ENCODE results near the gene CAPSL.

The CAPSL gene

GRCh38 chr5:35869685-35870277, 68.6 kb downstream of the CAPSL start:
- Histone ChIP-seq H3K36me3 (ENCODE audit: control insufficient read depth, insufficient read depth, low read length) (no peaks in the 10 kb centered on the region), H3K27me3 (replicated peaks; ENCODE audit: control insufficient read depth, insufficient read depth, low read length) (no peaks in the 10 kb centered on the region), H3K4me3 (replicated peaks; ENCODE audit: low read depth, low read length) (no peak overlapping the region)
- no peak for DNase-seq (ENCODE audit: extremely low read depth, insufficient read length)
- TF ChIP-seq CTCF (IDR thresholded peaks at IDR 0.05; ENCODE audit: insufficient read depth, low read length, poor library complexity, severe bottlenecking): no peak

GRCh38 chr5:35867998-35868397, 70.4 kb downstream of the CAPSL start:
- no peak for TF ChIP-seq CTCF (IDR thresholded peaks at IDR 0.05; ENCODE audit: insufficient read depth, low read length, poor library complexity, severe bottlenecking)

DNA sequence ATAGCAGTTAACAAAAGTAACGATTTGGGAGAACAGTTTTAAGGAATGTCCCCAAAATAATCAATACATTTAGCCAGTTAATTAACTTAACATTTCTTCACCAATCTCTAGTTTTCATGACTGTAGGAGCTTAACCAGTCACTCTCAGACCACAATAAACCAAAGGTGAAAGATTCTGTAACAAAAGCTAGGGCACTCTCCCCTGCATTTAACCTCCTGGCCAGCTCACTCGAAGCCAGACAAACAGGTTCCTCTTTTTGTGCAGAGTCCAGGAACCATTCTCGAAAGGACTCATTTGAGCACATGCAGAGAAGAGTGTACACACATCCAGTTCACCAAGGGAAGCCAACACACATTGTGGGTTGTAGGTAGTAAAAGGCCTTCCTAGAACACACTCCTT, 75.3 kb downstream of the CAPSL start:
- Histone ChIP-seq H3K36me3 (ENCODE audit: control insufficient read depth, insufficient read depth, low read length) (no peaks in the 10 kb centered on the region), H3K4me3 (replicated peaks; ENCODE audit: low read depth, low read length) (no peak overlapping the region), H3K27me3 (replicated peaks; ENCODE audit: control insufficient read depth, insufficient read depth, low read length) (no peaks in the 10 kb centered on the region)
- TF ChIP-seq CTCF (IDR thresholded peaks at IDR 0.05; ENCODE audit: insufficient read depth, low read length, poor library complexity, severe bottlenecking): no peak
- DNase-seq (ENCODE audit: extremely low read depth, insufficient read length): no peak

More at GRCh38 chr5:35867998-35868397, 70.4 kb downstream of the CAPSL start:
- no peak for DNase-seq (ENCODE audit: extremely low read depth, insufficient read length)
- Histone ChIP-seq H3K27me3 (replicated peaks; ENCODE audit: control insufficient read depth, insufficient read depth, low read length) (no peaks in the 10 kb centered on the region), H3K4me3 (replicated peaks; ENCODE audit: low read depth, low read length) (no peak overlapping the region), H3K36me3 (ENCODE audit: control insufficient read depth, insufficient read depth, low read length) (no peaks in the 10 kb centered on the region)

DNA sequence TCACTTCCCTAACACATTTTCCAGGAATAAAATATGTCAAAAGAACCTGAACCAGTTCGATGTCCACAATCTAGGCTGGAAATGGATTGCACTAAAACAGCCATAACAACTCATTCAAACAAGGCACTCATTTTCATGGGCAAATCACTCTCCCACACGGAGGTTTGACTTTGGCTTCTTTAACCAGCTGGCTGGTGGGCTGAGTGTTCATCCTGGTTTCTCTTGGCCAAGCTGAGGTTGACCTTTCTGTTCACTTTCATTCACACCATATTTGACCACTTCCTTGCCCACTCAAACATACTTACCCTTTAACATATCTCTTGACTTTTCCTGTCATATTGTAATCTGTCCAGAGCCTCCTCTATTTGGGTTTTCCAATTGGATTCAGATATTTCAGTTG, 76.3 kb downstream of the CAPSL start:
- H3K4me3 ChIP-seq (replicated peaks; ENCODE audit: low read depth, low read length): no peak overlapping the region

GRCh38 chr5:35861718-35862117, 76.7 kb downstream of the CAPSL start:
- no peak overlapping the region for H3K4me3 ChIP-seq (replicated peaks; ENCODE audit: low read depth, low read length)
- DNase-seq (ENCODE audit: extremely low read depth, insufficient read length): no peak

More for the DNA sequence above, 76.3 kb downstream of the CAPSL start:
- H3K27me3 ChIP-seq (replicated peaks; ENCODE audit: control insufficient read depth, insufficient read depth, low read length): no peaks in the 10 kb centered on the region
- DNase-seq (ENCODE audit: extremely low read depth, insufficient read length): no peak
- H3K36me3 ChIP-seq (ENCODE audit: control insufficient read depth, insufficient read depth, low read length): no peaks in the 10 kb centered on the region
- TF ChIP-seq CTCF (IDR thresholded peaks at IDR 0.05; ENCODE audit: insufficient read depth, low read length, poor library complexity, severe bottlenecking): no peak

More at GRCh38 chr5:35861718-35862117, 76.7 kb downstream of the CAPSL start:
- no peak for TF ChIP-seq CTCF (IDR thresholded peaks at IDR 0.05; ENCODE audit: insufficient read depth, low read length, poor library complexity, severe bottlenecking)
- Histone ChIP-seq H3K27me3 (replicated peaks; ENCODE audit: control insufficient read depth, insufficient read depth, low read length) (no peaks in the 10 kb centered on the region), H3K36me3 (ENCODE audit: control insufficient read depth, insufficient read depth, low read length) (no peaks in the 10 kb centered on the region)

Data from GM06990 (cell line).